Activated CD8-positive, alpha-beta memory T cell treated with anti-CD3 and anti-CD28 coated beads for 24 hours (primary cell): ENCODE measurements around the gene TF.

Source experiments
- DNase-seq: peaks from one replicate; pipeline ENCODE4 v3.0.0-alpha.2; 2020

The TF gene

GRCh38 chr3:133820129-133820528 is 73.9 kb downstream of the TF start:
- no peak for DNase-seq

GRCh38 chr3:133820889-133821675 is 74.9 kb downstream of the TF start:
- DNase-seq, result peak; percentile 50

- peak; percentile 54 for DNase-seq
These were observed 75.8 kb downstream of the TF start for GRCh38 chr3:133821767-133822638.

- no peak for DNase-seq
These were observed 78.8 kb downstream of the TF start for GRCh38 chr3:133824961-133825485.

GRCh38 chr3:133825969-133826727 is 80.0 kb downstream of the TF start:
- no peak for DNase-seq

- peak; percentile 40 for DNase-seq
These were observed 80.9 kb downstream of the TF start for GRCh38 chr3:133827136-133827535.

- DNase-seq, result peak; percentile 38
These were observed 81.5 kb downstream of the TF start for GRCh38 chr3:133827684-133828083.

GRCh38 chr3:133828576-133829309 is 82.5 kb downstream of the TF start:
- DNase-seq, result peak; percentile 47

GRCh38 chr3:133829310-133829707 is 83.1 kb downstream of the TF start:
- peak; percentile 44 for DNase-seq

- peak; percentile 45 for DNase-seq
These were observed 83.9 kb downstream of the TF start for GRCh38 chr3:133830071-133830470.

- DNase-seq, result no peak
These were observed 86.0 kb downstream of the TF start for GRCh38 chr3:133831966-133832801.

- DNase-seq, result no peak
These were observed 86.6 kb downstream of the TF start for GRCh38 chr3:133832802-133833144.

GRCh38 chr3:133833267-133833666 is 87.1 kb downstream of the TF start:
- no peak for DNase-seq

- DNase-seq, result no peak
These were observed 87.9 kb downstream of the TF start for GRCh38 chr3:133833880-133834620.

GRCh38 chr3:133834621-133835417 is 88.6 kb downstream of the TF start:
- peak; percentile 37 for DNase-seq

- DNase-seq, result no peak
These were observed 89.2 kb downstream of the TF start for GRCh38 chr3:133835418-133835743.

GRCh38 chr3:133835961-133836360 is 89.8 kb downstream of the TF start:
- peak; percentile 26 for DNase-seq

GRCh38 chr3:133836497-133837158 is 90.4 kb downstream of the TF start:
- DNase-seq, result peak; percentile 33
